ENCODE measurements around the gene STK39.

Gene STK39

DNA sequence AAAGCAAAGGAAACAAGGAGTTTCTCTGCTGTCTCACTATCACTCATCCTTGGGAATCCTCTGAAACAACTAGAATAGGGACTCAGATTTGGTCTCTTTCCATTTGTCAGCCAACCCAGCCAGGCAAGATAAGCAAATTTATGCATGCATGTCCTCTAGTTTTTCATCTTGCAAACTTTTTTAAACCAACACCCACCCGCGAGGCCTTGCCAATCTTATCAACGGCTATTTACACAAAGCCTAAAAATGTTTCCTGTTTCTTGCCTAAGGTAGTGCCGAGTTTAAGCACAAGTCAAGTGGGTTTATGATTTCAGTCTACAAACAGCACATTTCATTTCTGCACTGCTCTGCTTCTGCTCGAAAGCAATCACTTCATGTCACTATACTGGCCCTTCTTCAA is 240.9 kb downstream of the STK39 start:
- no peak overlapping the region for H3K4me3 ChIP-seq (ENCODE audit: low read length)
- no peaks in the 10 kb centered on the region for H3K4me1 ChIP-seq (ENCODE audit: control insufficient read depth, insufficient read depth, low read length)
- WGBS (ENCODE audit: insufficient coverage, insufficient read length) = no CpG with 5 or more reads among the region's 5 CpGs
- no peaks in the 10 kb centered on the region for H3K27me3 ChIP-seq (ENCODE audit: control insufficient read depth, insufficient read depth, low read length)
- H3K36me3 ChIP-seq (ENCODE audit: control insufficient read depth, insufficient read depth, low read length) = no peaks in the 10 kb centered on the region
- DNase-seq (ENCODE audit: low read depth, low spot score) = no peak
- H3K9me3 ChIP-seq (ENCODE audit: control insufficient read depth, insufficient read depth, low read length) = no peaks in the 10 kb centered on the region
- H3K27ac ChIP-seq (ENCODE audit: low read length) = no peak overlapping the region

DNA sequence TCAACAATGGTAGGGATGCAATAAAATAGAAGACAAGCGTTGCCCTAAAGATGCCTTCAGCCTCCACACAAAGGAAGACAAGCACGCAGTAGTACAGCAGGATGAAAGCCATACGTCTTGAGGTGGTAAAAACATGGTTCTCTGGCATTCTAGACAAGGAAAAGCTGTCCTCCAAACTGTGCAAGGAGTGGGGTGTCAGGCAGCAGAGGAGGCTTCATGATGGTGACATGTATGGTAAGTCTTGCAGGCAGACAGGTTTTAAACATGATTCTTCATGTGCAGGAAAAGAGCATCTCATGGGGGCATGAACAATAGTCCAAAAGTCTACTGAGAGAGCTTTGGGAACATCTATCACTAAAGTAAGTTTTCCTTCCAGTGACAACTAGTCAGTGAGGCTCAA is 241.8 kb downstream of the STK39 start:
- Histone ChIP-seq H3K27me3 (ENCODE audit: control insufficient read depth, insufficient read depth, low read length) (no peaks in the 10 kb centered on the region), H3K9me3 (ENCODE audit: control insufficient read depth, insufficient read depth, low read length) (no peaks in the 10 kb centered on the region), H3K4me1 (ENCODE audit: control insufficient read depth, insufficient read depth, low read length) (no peaks in the 10 kb centered on the region), H3K27ac (ENCODE audit: low read length) (no peak overlapping the region), H3K4me3 (ENCODE audit: low read length) (no peak overlapping the region), H3K36me3 (ENCODE audit: control insufficient read depth, insufficient read depth, low read length) (no peaks in the 10 kb centered on the region)
- DNase-seq (ENCODE audit: low read depth, low spot score) = no peak
- no CpG with 5 or more reads among the region's 3 CpGs for WGBS (ENCODE audit: insufficient coverage, insufficient read length)

DNA sequence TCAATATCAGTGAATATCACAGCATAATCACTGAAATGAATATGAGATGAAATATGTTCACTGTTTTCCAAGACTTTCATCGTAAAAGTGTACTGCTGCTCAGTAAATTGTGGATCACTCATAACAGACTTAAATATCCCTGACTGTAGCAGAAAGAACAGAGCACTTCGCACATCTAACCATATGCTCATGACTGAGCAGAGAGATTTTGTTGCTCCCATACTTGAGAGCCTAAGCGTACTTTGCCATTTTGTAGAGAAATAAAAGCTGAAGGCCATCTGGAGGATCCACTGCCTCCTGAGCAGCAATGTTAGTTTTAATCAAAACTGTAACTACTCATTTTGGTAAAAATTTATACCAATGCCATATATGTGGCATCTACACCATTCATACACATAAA is 243.5 kb downstream of the STK39 start:
- Histone ChIP-seq H3K9me3 (ENCODE audit: control insufficient read depth, insufficient read depth, low read length) (no peaks in the 10 kb centered on the region), H3K4me3 (ENCODE audit: low read length) (no peak overlapping the region), H3K4me1 (ENCODE audit: control insufficient read depth, insufficient read depth, low read length) (no peaks in the 10 kb centered on the region), H3K36me3 (ENCODE audit: control insufficient read depth, insufficient read depth, low read length) (no peaks in the 10 kb centered on the region), H3K27ac (ENCODE audit: low read length) (no peak overlapping the region), H3K27me3 (ENCODE audit: control insufficient read depth, insufficient read depth, low read length) (no peaks in the 10 kb centered on the region)
- WGBS (ENCODE audit: insufficient coverage, insufficient read length) = no CpG with 5 or more reads among the region's 3 CpGs
- no peak for DNase-seq (ENCODE audit: low read depth, low spot score)

DNA sequence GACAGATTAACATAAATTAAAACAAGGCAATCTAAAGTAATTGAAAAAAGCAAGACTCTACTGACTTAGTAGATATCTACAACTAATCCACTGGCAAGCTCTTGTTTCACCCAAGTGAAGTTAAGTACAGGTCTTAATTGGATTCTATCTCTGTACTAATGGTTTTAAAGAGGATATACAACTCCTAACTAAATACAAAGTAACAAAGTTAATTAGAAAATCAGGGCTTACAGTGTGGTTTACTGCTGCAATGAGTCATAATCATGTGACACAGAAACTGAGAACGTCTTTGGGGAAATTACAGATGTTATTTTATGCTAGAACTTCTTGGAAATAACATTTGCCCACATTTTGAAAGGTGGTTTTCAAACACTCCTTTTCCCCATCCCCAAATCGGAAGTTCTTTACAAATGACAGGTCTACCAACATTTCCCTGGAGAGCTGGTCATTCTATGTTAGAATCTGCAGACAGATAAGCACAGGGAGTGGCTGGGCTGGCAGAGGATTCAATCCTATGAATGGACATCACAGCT is 245.3 kb downstream of the STK39 start:
- Histone ChIP-seq H3K36me3 (ENCODE audit: control insufficient read depth, insufficient read depth, low read length) (no peaks in the 10 kb centered on the region), H3K27me3 (ENCODE audit: control insufficient read depth, insufficient read depth, low read length) (no peaks in the 10 kb centered on the region), H3K4me3 (ENCODE audit: low read length) (no peak overlapping the region), H3K4me1 (ENCODE audit: control insufficient read depth, insufficient read depth, low read length) (no peaks in the 10 kb centered on the region), H3K27ac (ENCODE audit: low read length) (no peak overlapping the region), H3K9me3 (ENCODE audit: control insufficient read depth, insufficient read depth, low read length) (no peaks in the 10 kb centered on the region)
- DNase-seq (ENCODE audit: low read depth, low spot score) = no peak
- WGBS (ENCODE audit: insufficient coverage, insufficient read length) = no CpG with 5 or more reads among the region's 2 CpGs

DNA sequence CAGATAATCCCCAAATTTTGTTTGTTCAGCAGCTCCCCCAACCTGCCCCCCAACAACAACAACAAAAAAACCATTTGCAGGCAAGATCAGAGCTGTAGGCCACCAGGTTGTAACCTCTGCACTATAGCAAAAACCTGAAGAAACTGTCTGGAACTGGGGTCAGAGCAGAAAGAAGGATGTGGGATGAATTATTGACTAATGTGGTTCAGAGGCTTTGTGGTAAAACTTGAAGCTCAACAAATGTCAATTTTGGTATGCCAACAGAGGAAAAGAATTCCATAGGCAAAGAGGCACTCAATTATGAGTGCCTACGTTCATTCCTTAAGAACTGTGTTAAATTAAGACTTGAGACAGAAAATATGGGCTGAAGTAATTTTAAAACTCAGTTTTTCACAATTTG is 255.1 kb downstream of the STK39 start:
- Histone ChIP-seq H3K27me3 (ENCODE audit: control insufficient read depth, insufficient read depth, low read length) (no peaks in the 10 kb centered on the region), H3K27ac (ENCODE audit: low read length) (no peak overlapping the region), H3K36me3 (ENCODE audit: control insufficient read depth, insufficient read depth, low read length) (no peaks in the 10 kb centered on the region), H3K4me3 (ENCODE audit: low read length) (no peak overlapping the region), H3K4me1 (ENCODE audit: control insufficient read depth, insufficient read depth, low read length) (no peaks in the 10 kb centered on the region), H3K9me3 (ENCODE audit: control insufficient read depth, insufficient read depth, low read length) (no peaks in the 10 kb centered on the region)
- no peak for DNase-seq (ENCODE audit: low read depth, low spot score)
- no CpG with 5 or more reads among the region's 1 CpG for WGBS (ENCODE audit: insufficient coverage, insufficient read length)

DNA sequence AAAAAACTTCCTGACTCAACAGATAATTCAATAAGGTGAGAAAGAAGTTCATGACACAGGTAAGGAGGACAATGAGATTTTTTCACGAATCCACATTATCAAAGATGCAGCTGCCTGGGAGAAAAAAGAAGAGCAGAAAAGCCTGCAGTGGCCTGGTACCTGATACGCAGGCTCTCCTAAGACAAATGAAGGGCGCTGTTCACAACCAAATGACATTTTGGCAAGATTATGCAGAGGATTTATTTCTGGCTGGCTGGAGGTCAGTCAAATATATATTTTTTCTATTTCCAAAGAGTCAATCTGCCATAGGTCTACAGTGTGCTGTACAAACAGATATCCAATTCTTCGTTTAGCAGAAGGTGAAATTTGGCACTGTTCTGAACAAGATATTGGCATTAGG is 257.3 kb downstream of the STK39 start:
- H3K4me3 ChIP-seq (ENCODE audit: low read length) = no peak overlapping the region
- H3K4me1 ChIP-seq (ENCODE audit: control insufficient read depth, insufficient read depth, low read length) = no peaks in the 10 kb centered on the region
- no peaks in the 10 kb centered on the region for H3K9me3 ChIP-seq (ENCODE audit: control insufficient read depth, insufficient read depth, low read length)
- no peaks in the 10 kb centered on the region for H3K36me3 ChIP-seq (ENCODE audit: control insufficient read depth, insufficient read depth, low read length)
- WGBS (ENCODE audit: insufficient coverage, insufficient read length) = no CpG with 5 or more reads among the region's 4 CpGs
- H3K27ac ChIP-seq (ENCODE audit: low read length) = no peak overlapping the region
- no peaks in the 10 kb centered on the region for H3K27me3 ChIP-seq (ENCODE audit: control insufficient read depth, insufficient read depth, low read length)
- DNase-seq (ENCODE audit: low read depth, low spot score) = no peak

DNA sequence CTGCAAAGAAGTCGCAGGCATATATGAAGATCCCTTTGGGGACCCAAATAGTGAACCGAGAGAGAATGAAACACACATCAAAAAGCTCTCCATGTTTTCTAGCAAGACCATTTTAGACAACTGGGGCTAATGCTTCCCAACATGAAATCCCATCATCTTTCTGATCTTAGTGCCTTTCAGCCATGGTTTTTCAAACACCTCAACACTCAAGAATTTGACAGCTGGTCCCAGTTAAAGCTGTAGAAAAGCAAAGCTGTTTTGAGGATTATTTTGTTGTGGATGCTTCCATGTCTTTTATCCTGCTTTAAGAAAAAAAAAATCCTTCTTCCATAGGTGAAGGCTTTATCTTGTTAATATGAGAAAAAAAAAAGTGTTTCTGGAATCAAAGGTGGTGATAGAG is 259.1 kb downstream of the STK39 start:
- no peaks in the 10 kb centered on the region for H3K4me1 ChIP-seq (ENCODE audit: control insufficient read depth, insufficient read depth, low read length)
- no peak for DNase-seq (ENCODE audit: low read depth, low spot score)
- H3K36me3 ChIP-seq (ENCODE audit: control insufficient read depth, insufficient read depth, low read length) = no peaks in the 10 kb centered on the region
- H3K27me3 ChIP-seq (ENCODE audit: control insufficient read depth, insufficient read depth, low read length) = no peaks in the 10 kb centered on the region
- H3K4me3 ChIP-seq (ENCODE audit: low read length) = no peak overlapping the region
- no peak overlapping the region for H3K27ac ChIP-seq (ENCODE audit: low read length)
- WGBS (ENCODE audit: insufficient coverage, insufficient read length) = no CpG with 5 or more reads among the region's 2 CpGs
- H3K9me3 ChIP-seq (ENCODE audit: control insufficient read depth, insufficient read depth, low read length) = no peaks in the 10 kb centered on the region

DNA sequence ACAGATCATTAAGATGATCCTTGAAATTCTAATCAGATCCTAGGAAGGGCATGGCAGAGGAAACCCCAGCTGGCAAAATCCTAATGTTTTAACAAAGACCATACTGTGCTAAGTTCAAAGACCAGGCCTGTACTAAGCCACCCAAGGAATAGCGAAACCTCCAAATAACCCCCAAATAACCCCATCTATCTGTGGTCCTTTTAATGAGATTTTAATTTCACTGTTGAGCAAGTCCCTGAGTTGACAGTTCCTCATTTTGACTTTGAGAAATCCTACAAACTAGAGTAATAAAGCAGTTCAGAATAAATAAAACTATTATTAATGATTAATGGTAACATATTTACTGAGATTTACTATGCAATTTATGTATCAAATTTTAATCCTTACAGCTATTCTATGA is 259.8 kb downstream of the STK39 start:
- no peak for DNase-seq (ENCODE audit: low read depth, low spot score)
- H3K36me3 ChIP-seq (ENCODE audit: control insufficient read depth, insufficient read depth, low read length) = no peaks in the 10 kb centered on the region
- no peaks in the 10 kb centered on the region for H3K27me3 ChIP-seq (ENCODE audit: control insufficient read depth, insufficient read depth, low read length)
- WGBS (ENCODE audit: insufficient coverage, insufficient read length) = no CpG with 5 or more reads among the region's 1 CpG
- no peaks in the 10 kb centered on the region for H3K9me3 ChIP-seq (ENCODE audit: control insufficient read depth, insufficient read depth, low read length)
- H3K4me3 ChIP-seq (ENCODE audit: low read length) = no peak overlapping the region
- H3K4me1 ChIP-seq (ENCODE audit: control insufficient read depth, insufficient read depth, low read length) = no peaks in the 10 kb centered on the region
- no peak overlapping the region for H3K27ac ChIP-seq (ENCODE audit: low read length)

DNA sequence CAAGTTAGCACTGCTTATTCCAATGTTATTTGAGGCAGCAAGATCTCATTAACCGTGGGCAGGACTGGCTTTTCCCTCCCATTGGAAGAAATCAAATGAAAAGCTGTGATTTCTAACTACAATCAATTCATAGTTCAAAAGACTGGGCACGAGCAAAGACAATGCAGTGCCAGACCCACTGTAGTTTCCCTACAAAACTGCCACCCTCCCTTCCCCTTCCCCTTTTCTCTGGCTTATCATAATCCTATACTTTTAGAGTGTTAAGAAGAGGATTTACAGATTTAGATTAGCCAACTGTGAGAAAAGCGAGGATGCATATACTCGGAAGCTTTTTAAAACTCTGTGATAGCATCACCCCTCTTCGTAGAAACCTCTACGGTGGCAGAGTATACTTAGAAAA is 260.4 kb downstream of the STK39 start:
- DNase-seq (ENCODE audit: low read depth, low spot score) = no peak
- Histone ChIP-seq H3K9me3 (ENCODE audit: control insufficient read depth, insufficient read depth, low read length) (no peaks in the 10 kb centered on the region), H3K36me3 (ENCODE audit: control insufficient read depth, insufficient read depth, low read length) (no peaks in the 10 kb centered on the region), H3K4me1 (ENCODE audit: control insufficient read depth, insufficient read depth, low read length) (no peaks in the 10 kb centered on the region), H3K27me3 (ENCODE audit: control insufficient read depth, insufficient read depth, low read length) (no peaks in the 10 kb centered on the region), H3K4me3 (ENCODE audit: low read length) (no peak overlapping the region), H3K27ac (ENCODE audit: low read length) (no peak overlapping the region)
- no CpG with 5 or more reads among the region's 6 CpGs for WGBS (ENCODE audit: insufficient coverage, insufficient read length)

DNA sequence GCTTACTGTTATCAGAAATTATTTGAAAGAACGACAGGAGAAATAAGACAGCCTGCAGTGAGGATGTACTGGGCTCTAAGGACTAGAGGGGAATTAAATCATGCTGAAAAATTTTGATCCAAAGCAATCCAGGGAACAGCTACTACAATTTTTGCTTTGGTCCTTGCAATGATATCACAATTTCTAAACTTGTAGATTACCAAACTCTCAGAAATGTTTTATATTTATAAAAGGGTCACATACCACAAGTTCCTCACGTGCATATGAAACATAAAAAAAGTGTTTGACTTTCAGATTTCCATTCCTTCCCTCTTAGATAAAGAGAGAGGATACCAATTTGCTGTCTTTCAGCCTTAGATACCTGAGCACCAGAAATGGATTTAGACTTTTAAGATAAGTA is 261.2 kb downstream of the STK39 start:
- no peaks in the 10 kb centered on the region for H3K27me3 ChIP-seq (ENCODE audit: control insufficient read depth, insufficient read depth, low read length)
- no peak for DNase-seq (ENCODE audit: low read depth, low spot score)
- WGBS (ENCODE audit: insufficient coverage, insufficient read length) = no CpG with 5 or more reads among the region's 2 CpGs
- H3K27ac ChIP-seq (ENCODE audit: low read length) = no peak overlapping the region
- H3K4me3 ChIP-seq (ENCODE audit: low read length) = no peak overlapping the region
- no peaks in the 10 kb centered on the region for H3K4me1 ChIP-seq (ENCODE audit: control insufficient read depth, insufficient read depth, low read length)
- no peaks in the 10 kb centered on the region for H3K36me3 ChIP-seq (ENCODE audit: control insufficient read depth, insufficient read depth, low read length)
- no peaks in the 10 kb centered on the region for H3K9me3 ChIP-seq (ENCODE audit: control insufficient read depth, insufficient read depth, low read length)

DNA sequence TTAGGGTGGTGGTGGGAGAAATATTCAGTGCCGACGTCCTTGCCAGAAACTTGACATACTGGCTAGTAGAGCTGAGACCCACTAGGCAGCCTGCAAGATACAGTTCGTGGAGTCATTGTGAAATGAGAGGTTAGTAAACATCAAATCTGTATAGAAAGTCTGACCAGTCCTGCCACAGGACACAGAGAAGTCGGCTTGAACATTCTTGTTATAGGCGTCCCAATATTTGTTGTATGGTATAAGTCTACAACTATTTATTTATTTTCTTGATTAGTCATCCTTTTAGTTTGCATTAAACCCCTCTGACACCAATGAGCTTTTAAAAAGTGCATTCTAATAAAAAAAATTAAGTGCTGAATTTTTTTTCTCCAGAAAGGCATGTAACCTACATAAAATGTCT is 265.4 kb downstream of the STK39 start:
- H3K9me3 ChIP-seq (ENCODE audit: control insufficient read depth, insufficient read depth, low read length) = no peaks in the 10 kb centered on the region
- H3K36me3 ChIP-seq (ENCODE audit: control insufficient read depth, insufficient read depth, low read length) = no peaks in the 10 kb centered on the region
- no peak for DNase-seq (ENCODE audit: low read depth, low spot score)
- H3K27ac ChIP-seq (ENCODE audit: low read length) = no peak overlapping the region
- no peak overlapping the region for H3K4me3 ChIP-seq (ENCODE audit: low read length)
- H3K27me3 ChIP-seq (ENCODE audit: control insufficient read depth, insufficient read depth, low read length) = no peaks in the 10 kb centered on the region
- no CpG with 5 or more reads among the region's 5 CpGs for WGBS (ENCODE audit: insufficient coverage, insufficient read length)
- H3K4me1 ChIP-seq (ENCODE audit: control insufficient read depth, insufficient read depth, low read length) = no peaks in the 10 kb centered on the region
